ENCODE results near the gene COL23A1. TPM values are rescaled to one million over a fixed set of nuclear protein-coding genes. Genes with fewer than 3 reads are reported as not detected.

COL23A1 gene
- total and polyA plus RNA-seq, 2 experiments from 2014 or later: 4.8 to 8.2 TPM

DNA sequence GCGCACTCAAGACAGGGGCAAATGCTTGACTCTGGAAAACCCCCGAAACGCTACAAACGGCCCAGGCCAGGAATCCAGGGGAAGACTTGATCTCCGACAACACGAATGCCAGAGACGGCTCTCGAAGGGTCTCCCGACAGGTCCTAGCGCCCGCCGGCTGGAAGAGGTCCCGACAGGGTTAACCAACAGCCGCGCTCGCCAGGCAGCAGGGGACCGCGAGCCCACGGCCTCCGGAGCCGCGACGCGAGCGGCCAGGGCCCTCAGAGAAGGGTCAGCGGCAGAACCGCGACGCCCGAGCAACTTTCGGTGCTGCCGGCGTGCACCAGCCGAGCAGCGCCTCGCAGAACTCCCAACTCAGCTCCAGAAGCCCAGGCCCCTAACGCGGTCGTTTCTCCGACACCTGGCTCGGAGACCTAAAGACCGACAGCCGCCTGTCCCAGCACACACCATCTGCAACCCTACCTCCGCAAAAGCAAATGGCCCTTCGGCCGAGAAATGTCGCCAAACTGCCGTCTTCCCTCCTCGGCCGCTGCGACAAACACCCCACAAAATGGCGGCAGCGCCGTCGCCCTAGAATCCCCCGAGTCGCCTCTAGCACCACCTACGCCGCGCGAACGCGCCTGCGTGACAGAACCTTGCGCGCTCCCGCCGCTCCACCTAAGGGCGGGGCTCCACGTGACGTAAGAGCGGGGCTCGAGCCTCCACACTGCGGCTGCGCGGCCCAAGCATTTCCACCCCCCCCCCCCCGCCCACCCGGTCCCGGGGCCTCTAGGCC, 36.5 kb upstream of the COL23A1 start, which contains the start of gene CLK4 (continued):
- TF ChIP-seq, protein P1, sequence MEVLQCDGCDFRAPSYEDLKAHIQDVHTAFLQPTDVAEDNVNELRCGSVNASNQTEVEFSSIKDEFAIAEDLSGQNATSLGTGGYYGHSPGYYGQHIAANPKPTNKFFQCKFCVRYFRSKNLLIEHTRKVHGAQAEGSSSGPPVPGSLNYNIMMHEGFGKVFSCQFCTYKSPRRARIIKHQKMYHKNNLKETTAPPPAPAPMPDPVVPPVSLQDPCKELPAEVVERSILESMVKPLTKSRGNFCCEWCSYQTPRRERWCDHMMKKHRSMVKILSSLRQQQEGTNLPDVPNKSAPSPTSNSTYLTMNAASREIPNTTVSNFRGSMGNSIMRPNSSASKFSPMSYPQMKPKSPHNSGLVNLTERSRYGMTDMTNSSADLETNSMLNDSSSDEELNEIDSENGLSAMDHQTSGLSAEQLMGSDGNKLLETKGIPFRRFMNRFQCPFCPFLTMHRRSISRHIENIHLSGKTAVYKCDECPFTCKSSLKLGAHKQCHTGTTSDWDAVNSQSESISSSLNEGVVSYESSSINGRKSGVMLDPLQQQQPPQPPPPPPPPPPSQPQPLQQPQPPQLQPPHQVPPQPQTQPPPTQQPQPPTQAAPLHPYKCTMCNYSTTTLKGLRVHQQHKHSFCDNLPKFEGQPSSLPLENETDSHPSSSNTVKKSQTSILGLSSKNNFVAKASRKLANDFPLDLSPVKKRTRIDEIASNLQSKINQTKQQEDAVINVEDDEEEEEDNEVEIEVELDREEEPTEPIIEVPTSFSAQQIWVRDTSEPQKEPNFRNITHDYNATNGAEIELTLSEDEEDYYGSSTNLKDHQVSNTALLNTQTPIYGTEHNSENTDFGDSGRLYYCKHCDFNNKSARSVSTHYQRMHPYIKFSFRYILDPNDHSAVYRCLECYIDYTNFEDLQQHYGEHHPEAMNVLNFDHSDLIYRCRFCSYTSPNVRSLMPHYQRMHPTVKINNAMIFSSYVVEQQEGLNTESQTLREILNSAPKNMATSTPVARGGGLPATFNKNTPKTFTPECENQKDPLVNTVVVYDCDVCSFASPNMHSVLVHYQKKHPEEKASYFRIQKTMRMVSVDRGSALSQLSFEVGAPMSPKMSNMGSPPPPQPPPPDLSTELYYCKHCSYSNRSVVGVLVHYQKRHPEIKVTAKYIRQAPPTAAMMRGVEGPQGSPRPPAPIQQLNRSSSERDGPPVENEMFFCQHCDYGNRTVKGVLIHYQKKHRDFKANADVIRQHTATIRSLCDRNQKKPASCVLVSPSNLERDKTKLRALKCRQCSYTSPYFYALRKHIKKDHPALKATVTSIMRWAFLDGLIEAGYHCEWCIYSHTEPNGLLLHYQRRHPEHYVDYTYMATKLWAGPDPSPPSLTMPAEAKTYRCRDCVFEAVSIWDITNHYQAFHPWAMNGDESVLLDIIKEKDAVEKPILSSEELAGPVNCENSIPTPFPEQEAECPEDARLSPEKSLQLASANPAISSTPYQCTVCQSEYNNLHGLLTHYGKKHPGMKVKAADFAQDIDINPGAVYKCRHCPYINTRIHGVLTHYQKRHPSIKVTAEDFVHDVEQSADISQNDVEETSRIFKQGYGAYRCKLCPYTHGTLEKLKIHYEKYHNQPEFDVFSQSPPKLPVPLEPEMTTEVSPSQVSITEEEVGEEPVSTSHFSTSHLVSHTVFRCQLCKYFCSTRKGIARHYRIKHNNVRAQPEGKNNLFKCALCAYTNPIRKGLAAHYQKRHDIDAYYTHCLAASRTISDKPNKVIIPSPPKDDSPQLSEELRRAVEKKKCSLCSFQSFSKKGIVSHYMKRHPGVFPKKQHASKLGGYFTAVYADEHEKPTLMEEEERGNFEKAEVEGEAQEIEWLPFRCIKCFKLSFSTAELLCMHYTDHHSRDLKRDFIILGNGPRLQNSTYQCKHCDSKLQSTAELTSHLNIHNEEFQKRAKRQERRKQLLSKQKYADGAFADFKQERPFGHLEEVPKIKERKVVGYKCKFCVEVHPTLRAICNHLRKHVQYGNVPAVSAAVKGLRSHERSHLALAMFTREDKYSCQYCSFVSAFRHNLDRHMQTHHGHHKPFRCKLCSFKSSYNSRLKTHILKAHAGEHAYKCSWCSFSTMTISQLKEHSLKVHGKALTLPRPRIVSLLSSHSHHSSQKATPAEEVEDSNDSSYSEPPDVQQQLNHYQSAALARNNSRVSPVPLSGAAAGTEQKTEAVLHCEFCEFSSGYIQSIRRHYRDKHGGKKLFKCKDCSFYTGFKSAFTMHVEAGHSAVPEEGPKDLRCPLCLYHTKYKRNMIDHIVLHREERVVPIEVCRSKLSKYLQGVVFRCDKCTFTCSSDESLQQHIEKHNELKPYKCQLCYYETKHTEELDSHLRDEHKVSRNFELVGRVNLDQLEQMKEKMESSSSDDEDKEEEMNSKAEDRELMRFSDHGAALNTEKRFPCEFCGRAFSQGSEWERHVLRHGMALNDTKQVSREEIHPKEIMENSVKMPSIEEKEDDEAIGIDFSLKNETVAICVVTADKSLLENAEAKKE (CRISPR knock-in tag; IDR thresholded peaks at IDR 0.05): no peak
- TF ChIP-seq NANOG (IDR thresholded peaks at IDR 0.05; ENCODE audit: borderline replicate concordance) (no peak), ZNF331 (CRISPR knock-in tag; IDR thresholded peaks at IDR 0.05; ENCODE audit: low read depth) (no peak), STAT1 (IDR thresholded peaks at IDR 0.05; ENCODE audit: unreplicated experiment) (no peak)

DNA sequence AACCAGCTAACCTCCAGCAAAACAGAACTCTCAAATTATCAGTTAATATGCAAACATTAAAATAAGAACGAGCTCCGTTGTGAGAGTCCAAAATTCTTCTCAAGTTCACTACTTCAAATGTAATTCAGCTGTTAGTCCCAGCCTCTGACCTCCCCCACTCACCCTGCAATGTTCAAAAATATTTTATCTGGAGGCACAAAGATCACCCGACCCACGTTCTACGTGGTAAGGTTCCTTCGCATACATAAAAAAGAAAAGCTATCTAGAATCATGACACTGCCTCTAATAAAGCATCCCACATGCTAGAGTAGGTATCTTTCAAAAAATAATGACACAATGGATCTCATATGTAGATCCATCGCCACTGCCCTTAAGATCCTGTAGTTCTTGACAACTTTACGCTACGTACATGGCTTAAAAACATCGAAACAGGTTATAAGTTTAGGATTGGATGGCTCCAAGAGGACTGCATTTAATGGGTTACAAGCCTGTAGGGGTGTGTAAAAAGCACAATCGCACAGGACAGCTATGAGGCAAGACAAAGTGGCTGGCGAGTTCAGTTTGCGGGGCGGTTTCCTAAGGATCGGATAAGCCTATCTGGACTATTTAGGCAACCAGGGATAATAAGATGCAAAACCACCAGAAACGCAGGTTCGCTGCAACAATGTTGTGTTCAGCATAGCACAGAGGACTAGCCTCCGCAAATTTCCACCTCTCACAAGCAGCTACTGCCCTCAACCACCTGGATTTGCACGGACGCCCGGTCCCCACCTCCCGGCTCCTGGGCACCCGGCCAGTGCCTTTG, 35.7 kb upstream of the COL23A1 start:
- Histone ChIP-seq H3K4me3 (peak overlapping the region; percentile 91), H3K36me3 (ENCODE audit: insufficient read depth) (peaks cover 14% of the 10 kb centered on the region; the same call in 1 of the 2 replicates), H3K27me3 (ENCODE audit: insufficient read depth) (peaks cover 2% of the 10 kb centered on the region; the same call in 1 of the 2 replicates), H3K27ac (ENCODE audit: low read depth) (peak overlapping the region; percentile 93), H3K9me2 (ENCODE audit: insufficient read depth) (no peaks in the 10 kb centered on the region), H3K4me2 (peak overlapping the region; percentile 87), H3K4me1 (ENCODE audit: insufficient read depth) (peaks cover 23% of the 10 kb centered on the region), H3K79me2 (replicated peaks; ENCODE audit: insufficient read depth) (peaks cover 44% of the 10 kb centered on the region), H2AFZ (no peak overlapping the region), H3F3A (replicated peaks; ENCODE audit: low read depth) (no peaks in the 10 kb centered on the region), H4K20me1 (replicated peaks; ENCODE audit: insufficient read depth) (no peaks in the 10 kb centered on the region; the same call in 1 of the 2 replicates)
- DNase-seq (ENCODE audit: low spot score) (peak; percentile 24), ATAC-seq (no peak; the same call in 2 of the 3 replicates)
- peaks cover 4% of the 10 kb centered on the region; the same call in 2 of the 3 replicates for H3K9me3 Mint-ChIP-seq
- H3K27ac Mint-ChIP-seq: peak overlapping the region; percentile 67
- H3K27me3 Mint-ChIP-seq (ENCODE audit: insufficient read depth, low read depth, poor library complexity): peaks cover 8% of the 10 kb centered on the region
- H3K36me3 Mint-ChIP-seq (ENCODE audit: low read depth): peaks cover 14% of the 10 kb centered on the region; the same call in 2 of the 3 replicates
- peak overlapping the region; percentile 95 for H3K4me3 Mint-ChIP-seq
- H3K4me1 Mint-ChIP-seq: peaks cover 31% of the 10 kb centered on the region
- TF ChIP-seq, protein P2, sequence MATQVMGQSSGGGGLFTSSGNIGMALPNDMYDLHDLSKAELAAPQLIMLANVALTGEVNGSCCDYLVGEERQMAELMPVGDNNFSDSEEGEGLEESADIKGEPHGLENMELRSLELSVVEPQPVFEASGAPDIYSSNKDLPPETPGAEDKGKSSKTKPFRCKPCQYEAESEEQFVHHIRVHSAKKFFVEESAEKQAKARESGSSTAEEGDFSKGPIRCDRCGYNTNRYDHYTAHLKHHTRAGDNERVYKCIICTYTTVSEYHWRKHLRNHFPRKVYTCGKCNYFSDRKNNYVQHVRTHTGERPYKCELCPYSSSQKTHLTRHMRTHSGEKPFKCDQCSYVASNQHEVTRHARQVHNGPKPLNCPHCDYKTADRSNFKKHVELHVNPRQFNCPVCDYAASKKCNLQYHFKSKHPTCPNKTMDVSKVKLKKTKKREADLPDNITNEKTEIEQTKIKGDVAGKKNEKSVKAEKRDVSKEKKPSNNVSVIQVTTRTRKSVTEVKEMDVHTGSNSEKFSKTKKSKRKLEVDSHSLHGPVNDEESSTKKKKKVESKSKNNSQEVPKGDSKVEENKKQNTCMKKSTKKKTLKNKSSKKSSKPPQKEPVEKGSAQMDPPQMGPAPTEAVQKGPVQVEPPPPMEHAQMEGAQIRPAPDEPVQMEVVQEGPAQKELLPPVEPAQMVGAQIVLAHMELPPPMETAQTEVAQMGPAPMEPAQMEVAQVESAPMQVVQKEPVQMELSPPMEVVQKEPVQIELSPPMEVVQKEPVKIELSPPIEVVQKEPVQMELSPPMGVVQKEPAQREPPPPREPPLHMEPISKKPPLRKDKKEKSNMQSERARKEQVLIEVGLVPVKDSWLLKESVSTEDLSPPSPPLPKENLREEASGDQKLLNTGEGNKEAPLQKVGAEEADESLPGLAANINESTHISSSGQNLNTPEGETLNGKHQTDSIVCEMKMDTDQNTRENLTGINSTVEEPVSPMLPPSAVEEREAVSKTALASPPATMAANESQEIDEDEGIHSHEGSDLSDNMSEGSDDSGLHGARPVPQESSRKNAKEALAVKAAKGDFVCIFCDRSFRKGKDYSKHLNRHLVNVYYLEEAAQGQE (IDR thresholded peaks at IDR 0.05; ENCODE audit: unreplicated experiment): no peak
- TF ChIP-seq, protein P3, sequence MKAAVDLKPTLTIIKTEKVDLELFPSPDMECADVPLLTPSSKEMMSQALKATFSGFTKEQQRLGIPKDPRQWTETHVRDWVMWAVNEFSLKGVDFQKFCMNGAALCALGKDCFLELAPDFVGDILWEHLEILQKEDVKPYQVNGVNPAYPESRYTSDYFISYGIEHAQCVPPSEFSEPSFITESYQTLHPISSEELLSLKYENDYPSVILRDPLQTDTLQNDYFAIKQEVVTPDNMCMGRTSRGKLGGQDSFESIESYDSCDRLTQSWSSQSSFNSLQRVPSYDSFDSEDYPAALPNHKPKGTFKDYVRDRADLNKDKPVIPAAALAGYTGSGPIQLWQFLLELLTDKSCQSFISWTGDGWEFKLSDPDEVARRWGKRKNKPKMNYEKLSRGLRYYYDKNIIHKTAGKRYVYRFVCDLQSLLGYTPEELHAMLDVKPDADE (IDR thresholded peaks at IDR 0.05): no peak
- no peak for TF ChIP-seq JUNB (IDR thresholded peaks at IDR 0.05; ENCODE audit: unreplicated experiment)
- TF ChIP-seq EZH2 (IDR thresholded peaks at IDR 0.05; ENCODE audit: low read depth, unreplicated experiment): no peak

All from GM23338 (cell line).